Parathyroid adenoma (tissue), 2 donors: ENCODE results near the gene ACBD3.

Source experiments
- H2AFZ ChIP-seq: fragments of 300-600 bp; sonication (generic); one replicate; pipeline ENCODE4 v1.7.0; 2017; ENCODE audit warnings: antibody characterized with exemption, mild to moderate bottlenecking
- H3K27ac ChIP-seq: fragments of 300-600 bp; sonication (generic); one replicate; pipeline ENCODE4 v1.7.0; 2017
- H3K27me3 ChIP-seq: fragments of 300-600 bp; sonication (generic); one replicate; pipeline ENCODE4 v1.7.0; 2017; ENCODE audit warnings: low read length; ENCODE audit not compliant: control insufficient read depth, insufficient read depth
- H3K36me3 ChIP-seq: fragments of 300-600 bp; sonication (generic); one replicate; pipeline ENCODE4 v1.7.0; 2017; ENCODE audit warnings: low read length; ENCODE audit not compliant: control insufficient read depth, insufficient read depth
- H3K4me1 ChIP-seq: fragments of 300-600 bp; sonication (generic); one replicate; pipeline ENCODE4 v1.7.0; 2017; ENCODE audit warnings: control low read depth
- H3K4me2 ChIP-seq: fragments of 300-600 bp; sonication (generic); one replicate; pipeline ENCODE4 v1.7.0; 2017; ENCODE audit warnings: low read length
- H3K4me3 ChIP-seq: fragments of 300-600 bp; sonication (generic); one replicate; pipeline ENCODE4 v1.7.0; 2017; ENCODE audit warnings: low read depth, low read length
- H3K79me2 ChIP-seq: fragments of 300-600 bp; sonication (generic); one replicate; pipeline ENCODE4 v1.7.0; 2017; ENCODE audit warnings: control low read depth
- H3K9ac ChIP-seq: fragments of 300-600 bp; sonication (generic); one replicate; pipeline ENCODE4 v1.7.0; 2017; ENCODE audit warnings: mild to moderate bottlenecking
- H3K9me3 ChIP-seq: fragments of 300-600 bp; sonication (generic); one replicate; pipeline ENCODE4 v1.7.0; 2017; ENCODE audit warnings: low read length; ENCODE audit not compliant: control insufficient read depth
- CTCF ChIP-seq: fragments of 300-600 bp; sonication (generic); IDR thresholded peaks from one replicate; pipeline ENCODE4 v1.7.0; 2017; ENCODE audit warnings: antibody characterized with exemption, mild to moderate bottlenecking
- donor health status: primary hyperparathyroidism.

ACBD3 gene

GRCh38 chr1:226134170-226135058 lies 52.1 kb downstream of the ACBD3 start:
- H3K4me2 ChIP-seq = no peak overlapping the region

GRCh38 chr1:226133504-226134123 lies 52.9 kb downstream of the ACBD3 start:
- no peak overlapping the region for H3K27ac ChIP-seq
- no peak overlapping the region for H2AFZ ChIP-seq
- no peak overlapping the region for H3K9ac ChIP-seq
- H3K9me3 ChIP-seq = no peaks in the 10 kb centered on the region
- no peaks in the 10 kb centered on the region for H3K79me2 ChIP-seq
- no peak for TF ChIP-seq CTCF
- H3K27me3 ChIP-seq = no peaks in the 10 kb centered on the region
- H3K4me3 ChIP-seq = no peak overlapping the region
- no peaks in the 10 kb centered on the region for H3K36me3 ChIP-seq
- H3K4me1 ChIP-seq = peaks cover 10% of the 10 kb centered on the region
- H3K4me2 ChIP-seq = no peak overlapping the region

More at GRCh38 chr1:226134170-226135058, 52.1 kb downstream of the ACBD3 start:
- Histone ChIP-seq H3K4me3 (no peak overlapping the region), H3K27ac (no peak overlapping the region), H3K9ac (no peak overlapping the region), H3K4me1 (peaks cover 10% of the 10 kb centered on the region), H3K79me2 (no peaks in the 10 kb centered on the region), H3K36me3 (no peaks in the 10 kb centered on the region), H2AFZ (no peak overlapping the region), H3K9me3 (no peaks in the 10 kb centered on the region), H3K27me3 (no peaks in the 10 kb centered on the region)
- no peak for TF ChIP-seq CTCF

- Histone ChIP-seq H3K27ac (no peak overlapping the region), H3K4me3 (no peak overlapping the region), H2AFZ (peak overlapping the region; percentile 64), H3K27me3 (no peaks in the 10 kb centered on the region), H3K9me3 (no peaks in the 10 kb centered on the region), H3K36me3 (no peaks in the 10 kb centered on the region), H3K4me2 (no peak overlapping the region), H3K9ac (no peak overlapping the region), H3K79me2 (no peaks in the 10 kb centered on the region), H3K4me1 (peaks cover 10% of the 10 kb centered on the region)
- no peak for TF ChIP-seq CTCF
Observed at GRCh38 chr1:226132728-226133503, 53.6 kb downstream of the ACBD3 start.

- H3K36me3 ChIP-seq = no peaks in the 10 kb centered on the region
- no peaks in the 10 kb centered on the region for H3K9me3 ChIP-seq
- H3K9ac ChIP-seq = no peak overlapping the region
- no peak overlapping the region for H3K27ac ChIP-seq
- TF ChIP-seq CTCF = no peak
- peaks cover 10% of the 10 kb centered on the region for H3K4me1 ChIP-seq
- no peak overlapping the region for H3K4me2 ChIP-seq
- no peak overlapping the region for H3K4me3 ChIP-seq
- H2AFZ ChIP-seq = no peak overlapping the region
- H3K27me3 ChIP-seq = no peaks in the 10 kb centered on the region
- H3K79me2 ChIP-seq = no peaks in the 10 kb centered on the region
Observed at GRCh38 chr1:226131639-226132038, 54.9 kb downstream of the ACBD3 start.
